Measurements from ENCODE around the gene CHAF1B.

GRCh38 chr21:36425286-36425685 lies 40.1 kb downstream of the CHAF1B start:
- no peak for TF ChIP-seq CTCF (IDR thresholded peaks at IDR 0.05)
- TF ChIP-seq POLR2A (IDR thresholded peaks at IDR 0.05) = no peak

Measured in body of pancreas (tissue), 4 donors.